GM12891 (cell line): ENCODE data around the gene SERPINE1.

Source experiments
- POLR2A ChIP-seq: IDR thresholded peaks from 2 replicates; pipeline ENCODE4 v1.6.1; 2011; ENCODE audit warnings: low read depth, low read length, control low read depth
- POLR2AphosphoS5 ChIP-seq: IDR thresholded peaks from 2 replicates; pipeline ENCODE4 v1.6.1; 2011; ENCODE audit warnings: low read depth, low read length, control low read depth

DNA sequence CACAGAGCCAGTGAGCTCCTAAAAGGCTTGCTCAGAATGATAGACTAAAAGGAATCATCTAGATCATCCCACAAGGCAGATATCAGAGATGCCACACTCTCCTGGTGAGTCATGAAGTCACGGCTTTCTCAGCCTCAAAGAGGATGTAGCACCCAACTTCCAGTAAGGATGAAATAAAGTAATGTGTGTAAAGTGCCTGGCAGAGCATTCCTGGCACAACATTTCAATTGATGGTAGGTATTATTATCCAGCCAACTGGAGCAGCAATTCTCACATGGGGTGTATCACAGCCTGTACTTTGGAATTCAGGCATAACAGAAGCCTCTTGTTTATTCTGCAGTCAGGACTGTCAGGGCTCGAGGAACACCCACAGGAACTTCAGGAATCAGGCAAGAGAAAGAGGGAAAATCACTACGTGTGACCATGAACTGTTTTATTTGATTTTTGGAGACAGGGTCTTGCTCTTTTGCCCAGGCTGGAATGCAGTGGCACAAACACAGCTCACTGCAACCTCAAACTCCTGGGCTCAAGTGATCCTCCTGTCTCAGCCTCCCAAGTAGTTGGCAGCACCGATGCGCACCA is 58.4 kb downstream of the SERPINE1 start:
- TF ChIP-seq POLR2AphosphoS5 (no peak), POLR2A (no peak)
